NOMO-1 treated with dmso at 0.1 percent for 144 hours (cell line): ENCODE results near the gene NDUFB8.

Experiments
- DNase-seq: peaks from one replicate; lab custom pipeline; 2025; ENCODE audit not compliant: unreplicated experiment; lab: John Stamatoyannopoulos, UW

NDUFB8 gene

DNA sequence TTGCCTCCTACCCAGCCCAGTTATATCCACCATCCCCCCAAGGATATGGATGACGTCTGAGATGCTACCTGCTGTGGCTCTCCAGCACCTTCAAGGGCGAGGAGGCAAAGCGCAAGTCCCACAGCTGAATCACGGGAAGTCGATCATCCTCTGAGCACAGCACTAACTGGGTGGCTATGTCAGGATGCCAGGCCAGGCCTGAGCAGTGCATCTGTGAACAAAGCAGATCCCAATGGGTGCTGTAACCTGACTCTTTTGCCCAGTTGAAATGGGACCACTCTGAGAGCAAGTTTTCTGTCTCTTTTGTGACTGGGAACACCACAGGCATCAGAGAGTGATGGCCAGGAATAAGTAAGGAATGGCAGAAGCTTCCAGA, 22.3 kb downstream of the NDUFB8 start:
- DNase-seq: no peak

GRCh38 chr10:100506596-100507356, 22.9 kb downstream of the NDUFB8 start:
- no peak for DNase-seq

GRCh38 chr10:100505164-100505563, 24.5 kb downstream of the NDUFB8 start:
- no peak for DNase-seq

- no peak for DNase-seq
Measured at GRCh38 chr10:100504096-100504495, 25.6 kb downstream of the NDUFB8 start.

DNA sequence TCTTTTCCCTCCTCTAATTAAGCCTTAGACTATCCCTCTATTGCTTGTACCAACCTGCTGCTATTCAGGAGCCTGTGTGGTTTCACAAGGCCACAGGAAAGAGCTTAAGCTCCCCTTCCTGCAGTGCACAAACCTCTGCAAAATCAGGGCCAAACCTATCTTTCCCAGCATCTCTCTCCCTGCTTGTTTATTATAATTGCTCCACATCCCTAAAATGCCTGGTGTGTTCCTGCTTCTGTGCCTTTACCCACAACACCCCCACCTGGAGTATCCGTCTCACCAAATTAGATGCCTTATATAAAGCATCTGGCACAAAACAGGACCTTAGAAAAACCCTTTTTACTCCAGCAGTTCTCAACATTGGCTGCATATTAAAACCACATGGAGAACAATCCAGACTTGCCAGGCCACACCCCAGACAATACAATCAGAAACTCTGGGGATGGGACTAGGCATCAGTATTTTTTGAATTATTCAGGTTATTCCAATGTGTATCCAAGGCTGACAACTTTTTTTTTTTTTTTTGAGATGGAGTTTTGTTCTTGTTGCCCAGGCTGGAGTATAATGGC, 26.7 kb downstream of the NDUFB8 start:
- DNase-seq: no peak

DNA sequence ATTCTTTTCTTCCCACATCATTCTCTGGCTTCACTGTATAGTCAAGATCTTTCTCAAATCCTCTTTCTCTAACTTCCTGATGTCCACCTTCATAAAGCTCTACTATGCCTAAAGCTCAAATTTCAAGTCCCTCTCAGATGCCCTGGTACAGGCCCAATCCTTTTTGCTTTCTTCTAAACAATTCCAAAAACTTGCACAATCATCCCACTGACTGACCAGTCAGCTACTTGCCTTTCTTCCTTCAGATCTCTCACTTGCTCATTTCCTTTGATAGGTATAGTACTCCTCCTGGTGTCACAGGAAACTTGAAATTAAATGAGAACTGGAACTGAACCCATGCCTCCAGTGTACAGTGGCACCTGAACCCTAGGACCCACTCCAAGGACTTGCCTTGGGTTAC, 28.2 kb downstream of the NDUFB8 start:
- DNase-seq: no peak

GRCh38 chr10:100498059-100498458, 31.6 kb downstream of the NDUFB8 start:
- no peak for DNase-seq

DNA sequence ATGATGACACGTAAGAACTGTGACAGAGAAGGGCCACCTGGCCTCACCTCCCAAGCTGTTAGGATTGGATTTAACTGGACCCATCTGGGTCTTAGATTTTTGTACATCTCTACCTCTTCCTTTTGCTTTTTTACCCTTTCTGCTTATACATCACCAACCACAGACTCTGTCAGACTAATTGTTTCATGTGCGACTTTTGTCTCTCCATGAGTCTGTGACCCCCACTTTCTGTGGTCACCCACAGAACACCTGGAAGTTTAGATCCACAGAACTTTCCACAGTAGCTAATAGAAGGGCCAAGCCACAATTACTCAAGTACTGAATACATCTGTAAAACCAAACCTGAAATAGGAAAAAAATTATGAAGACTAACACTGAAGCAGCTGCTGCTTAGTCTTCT, 33.1 kb downstream of the NDUFB8 start:
- DNase-seq: no peak

- DNase-seq: no peak
Measured at GRCh38 chr10:100490531-100490930, 39.1 kb downstream of the NDUFB8 start.

- no peak for DNase-seq
Measured at GRCh38 chr10:100489396-100489795, 40.3 kb downstream of the NDUFB8 start.

DNA sequence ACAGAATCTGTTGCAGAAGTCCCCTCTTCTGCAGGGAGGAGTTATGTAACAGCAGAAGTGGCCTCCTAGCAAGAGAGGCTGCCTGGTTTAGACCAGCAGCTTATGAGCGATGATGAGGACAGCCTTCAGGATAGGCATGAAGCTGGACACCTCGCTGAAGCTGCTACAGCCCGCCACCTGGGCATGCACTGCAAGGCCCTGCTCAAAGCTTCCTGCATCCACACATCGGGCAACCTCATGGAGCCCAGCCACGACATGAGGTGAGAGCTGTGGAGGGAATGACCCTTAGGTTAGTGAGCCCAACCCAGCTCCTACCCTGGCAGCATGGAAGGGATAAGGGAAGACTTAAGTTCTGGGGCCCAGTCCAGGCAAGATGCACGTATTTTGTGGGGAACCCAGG, 42.1 kb downstream of the NDUFB8 start:
- DNase-seq: no peak

GRCh38 chr10:100485801-100486495, 43.7 kb downstream of the NDUFB8 start:
- DNase-seq: no peak

DNA sequence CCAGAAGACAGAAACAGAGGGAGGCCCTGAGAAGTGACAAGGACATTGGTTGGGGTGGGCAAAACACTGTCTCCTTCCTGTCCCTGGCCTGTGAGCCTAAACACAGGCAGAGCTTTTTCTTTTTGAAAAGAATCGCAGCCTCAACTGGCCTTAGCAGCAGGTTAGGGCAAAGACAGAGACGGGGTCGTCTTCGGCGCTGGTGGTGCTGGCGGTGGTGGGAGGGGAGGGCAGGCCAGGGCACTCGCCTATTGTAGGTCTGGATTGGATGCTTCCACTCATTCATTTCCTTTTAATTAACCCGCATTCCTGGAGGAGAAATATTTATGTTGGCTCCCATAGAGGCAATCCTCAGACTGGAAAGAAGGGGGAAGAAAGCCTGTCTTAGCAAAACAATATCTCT, 44.3 kb downstream of the NDUFB8 start:
- DNase-seq: no peak

GRCh38 chr10:100483876-100484666, 45.6 kb downstream of the NDUFB8 start:
- no peak for DNase-seq

DNA sequence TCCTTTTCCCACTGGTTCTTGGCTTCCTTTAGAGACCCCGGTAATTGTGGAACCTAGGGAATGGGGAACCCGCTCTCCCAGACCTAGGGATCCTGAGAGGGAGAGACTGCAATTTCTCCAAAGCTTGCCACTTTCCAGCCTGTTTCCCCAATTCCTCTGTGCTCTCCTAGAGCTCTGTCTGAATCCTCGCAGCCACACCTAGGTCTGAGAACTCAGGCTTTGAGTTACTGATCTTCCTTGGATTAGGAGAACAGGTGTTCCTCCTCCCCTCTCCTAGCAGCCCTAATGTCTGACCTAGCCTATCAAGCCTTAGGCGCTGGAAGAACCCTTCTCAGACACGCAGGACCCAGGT, 46.9 kb downstream of the NDUFB8 start:
- DNase-seq: no peak

DNA sequence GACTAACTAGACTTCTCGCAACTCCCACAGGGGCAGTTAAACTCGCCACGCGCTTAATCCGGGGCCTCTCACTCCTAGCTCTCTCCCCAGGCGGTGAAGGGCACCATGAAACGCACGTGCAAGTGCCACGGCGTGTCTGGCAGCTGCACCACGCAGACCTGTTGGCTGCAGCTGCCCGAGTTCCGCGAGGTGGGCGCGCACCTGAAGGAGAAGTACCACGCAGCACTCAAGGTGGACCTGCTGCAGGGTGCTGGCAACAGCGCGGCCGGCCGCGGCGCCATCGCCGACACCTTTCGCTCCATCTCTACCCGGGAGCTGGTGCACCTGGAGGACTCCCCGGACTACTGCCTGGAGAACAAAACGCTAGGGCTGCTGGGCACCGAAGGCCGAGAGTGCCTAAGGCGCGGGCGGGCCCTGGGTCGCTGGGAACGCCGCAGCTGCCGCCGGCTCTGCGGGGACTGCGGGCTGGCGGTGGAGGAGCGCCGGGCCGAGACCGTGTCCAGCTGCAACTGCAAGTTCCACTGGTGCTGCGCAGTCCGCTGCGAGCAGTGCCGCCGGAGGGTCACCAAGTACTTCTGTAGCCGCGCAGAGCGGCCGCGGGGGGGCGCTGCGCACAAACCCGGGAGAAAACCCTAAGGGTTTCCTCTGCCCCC, 47.4 kb downstream of the NDUFB8 start:
- DNase-seq: peak; percentile 52

DNA sequence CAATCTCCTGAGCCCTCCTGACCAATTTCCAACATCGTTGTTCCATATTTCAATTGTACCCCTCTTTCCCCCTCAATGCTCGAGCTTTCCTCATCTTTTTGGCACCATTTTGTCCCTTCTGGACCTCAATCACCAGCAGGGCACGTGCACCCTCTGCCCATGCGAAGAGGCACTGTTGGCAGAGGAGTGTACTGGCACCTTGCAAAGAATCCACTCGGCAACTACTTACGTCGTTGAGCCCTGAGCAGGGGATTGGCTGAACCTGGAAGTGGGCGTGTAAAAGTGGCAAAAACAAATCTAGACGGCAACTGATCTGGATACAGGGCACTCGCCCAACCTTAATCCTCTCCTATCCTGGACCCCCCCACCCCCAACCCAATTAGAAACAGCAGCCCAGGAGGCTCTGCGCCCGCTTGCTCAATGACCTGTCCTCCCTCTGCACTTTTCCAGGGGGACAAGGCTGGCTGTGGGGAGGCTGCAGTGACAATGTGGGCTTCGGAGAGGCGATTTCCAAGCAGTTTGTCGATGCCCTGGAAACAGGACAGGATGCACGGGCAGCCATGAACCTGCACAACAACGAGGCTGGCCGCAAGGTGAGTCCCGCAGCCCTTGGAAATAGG, 48.1 kb downstream of the NDUFB8 start:
- peak; percentile 80 for DNase-seq

GRCh38 chr10:100480002-100480401, 49.7 kb downstream of the NDUFB8 start:
- DNase-seq: no peak

GRCh38 chr10:100479037-100479436, 50.6 kb downstream of the NDUFB8 start:
- no peak for DNase-seq

DNA sequence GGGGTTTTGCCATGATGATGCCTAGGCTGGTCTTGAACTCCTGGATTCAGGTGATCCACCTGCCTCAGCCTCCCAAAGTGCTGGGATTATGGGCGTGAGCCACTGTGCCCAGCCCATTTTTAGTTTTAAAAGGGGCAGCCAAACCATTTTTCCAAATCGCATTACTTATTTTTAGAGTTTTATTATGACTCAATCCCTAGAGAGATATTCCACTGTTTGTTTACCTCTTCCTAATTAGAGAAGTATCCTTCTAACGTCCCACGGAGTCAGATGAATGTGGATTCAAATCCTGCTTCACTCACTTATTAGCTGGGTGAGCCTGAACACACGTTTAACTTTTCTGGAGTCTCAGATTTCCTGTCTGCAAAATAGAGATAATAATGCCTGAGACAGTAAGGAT, 51.7 kb downstream of the NDUFB8 start:
- DNase-seq: no peak
